ENCODE results near the gene NOD1.
"Not testable (repeated sequence)": the region's sequence is repeated elsewhere in the genome, so short reads cannot be mapped to it uniquely, and the experiment has no call there.

Gene NOD1

GRCh38 chr7:30448461-30449189 is 30.0 kb downstream of the NOD1 start:
- no peak for DNase-seq

GRCh38 chr7:30447466-30447865 is 31.1 kb downstream of the NOD1 start:
- DNase-seq, result no peak

GRCh38 chr7:30446266-30446665 is 32.3 kb downstream of the NOD1 start:
- DNase-seq, result no peak

DNA sequence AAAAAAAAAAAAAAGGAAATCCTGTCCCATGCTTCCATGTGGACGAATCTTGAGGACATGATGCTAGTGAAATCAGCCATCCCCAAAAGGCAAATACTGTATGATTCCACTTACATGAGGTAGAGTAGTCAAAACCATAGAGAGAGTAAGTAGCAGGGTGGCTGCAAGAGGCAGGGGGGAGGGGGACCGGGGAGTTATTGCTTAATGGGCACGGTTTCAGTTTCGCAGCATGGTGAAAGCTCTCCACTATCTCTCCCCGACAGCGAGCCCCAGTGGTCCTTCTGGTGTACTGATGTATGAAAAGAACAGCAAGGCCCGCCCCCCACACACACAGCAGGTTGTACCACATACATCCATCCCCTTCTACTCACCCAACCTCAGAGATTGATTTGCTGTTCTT is 32.8 kb downstream of the NOD1 start:
- DNase-seq, result peak; percentile 32

- no peak for DNase-seq
Measured at GRCh38 chr7:30437823-30438574, 40.6 kb downstream of the NOD1 start.

DNA sequence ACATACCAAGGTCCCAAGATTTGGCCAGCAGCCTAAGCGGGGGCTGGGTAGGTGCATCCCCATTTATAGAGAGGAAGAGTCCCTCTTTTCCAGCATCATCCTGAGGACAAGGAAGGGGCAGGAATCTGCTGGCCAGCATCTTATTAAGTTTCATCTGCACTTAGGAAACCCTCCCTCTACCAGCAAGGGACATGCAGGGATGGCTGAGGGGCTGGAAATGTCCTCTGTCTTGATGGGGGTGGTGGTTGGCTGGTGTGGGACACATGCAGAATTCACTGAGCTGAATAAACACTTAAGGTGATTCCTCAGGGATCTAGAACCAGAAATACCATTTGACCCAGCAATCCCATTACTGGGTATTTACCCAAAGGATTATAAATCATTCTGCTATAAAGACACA is 42.1 kb downstream of the NOD1 start:
- DNase-seq, result no peak

GRCh38 chr7:30436046-30436445 is 42.5 kb downstream of the NOD1 start:
- DNase-seq, result no peak

- no peak for DNase-seq
Measured at GRCh38 chr7:30434140-30434799, 44.3 kb downstream of the NOD1 start.

GRCh38 chr7:30433506-30433905 is 45.1 kb downstream of the NOD1 start:
- DNase-seq, result no peak

DNA sequence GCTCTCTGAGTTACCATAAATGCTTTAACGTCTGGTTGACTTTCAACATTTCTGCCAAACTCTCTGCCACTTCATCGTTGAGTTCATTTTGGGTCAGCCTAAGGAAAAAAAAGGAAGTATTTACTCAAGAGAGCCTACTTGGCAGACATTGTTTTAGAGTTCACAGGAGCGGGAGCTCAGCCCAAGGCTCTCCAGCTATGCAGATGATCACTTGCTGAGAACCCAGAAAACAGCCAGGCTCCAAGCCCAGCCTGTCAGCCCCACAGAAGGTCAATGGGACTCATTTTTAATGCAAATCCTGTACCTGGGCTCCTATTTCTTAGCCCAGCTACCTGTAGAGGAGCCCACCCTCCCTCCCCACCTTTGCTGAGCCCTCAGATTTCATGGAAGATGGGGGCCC is 45.5 kb downstream of the NOD1 start:
- peak; percentile 66 for DNase-seq

- DNase-seq, result peak; percentile 21
Measured at GRCh38 chr7:30430777-30431176, 47.8 kb downstream of the NOD1 start.

GRCh38 chr7:30430276-30430675 is 48.3 kb downstream of the NOD1 start:
- no peak for DNase-seq

- DNase-seq, result no peak
Measured at GRCh38 chr7:30429156-30429530, 49.4 kb downstream of the NOD1 start.

DNA sequence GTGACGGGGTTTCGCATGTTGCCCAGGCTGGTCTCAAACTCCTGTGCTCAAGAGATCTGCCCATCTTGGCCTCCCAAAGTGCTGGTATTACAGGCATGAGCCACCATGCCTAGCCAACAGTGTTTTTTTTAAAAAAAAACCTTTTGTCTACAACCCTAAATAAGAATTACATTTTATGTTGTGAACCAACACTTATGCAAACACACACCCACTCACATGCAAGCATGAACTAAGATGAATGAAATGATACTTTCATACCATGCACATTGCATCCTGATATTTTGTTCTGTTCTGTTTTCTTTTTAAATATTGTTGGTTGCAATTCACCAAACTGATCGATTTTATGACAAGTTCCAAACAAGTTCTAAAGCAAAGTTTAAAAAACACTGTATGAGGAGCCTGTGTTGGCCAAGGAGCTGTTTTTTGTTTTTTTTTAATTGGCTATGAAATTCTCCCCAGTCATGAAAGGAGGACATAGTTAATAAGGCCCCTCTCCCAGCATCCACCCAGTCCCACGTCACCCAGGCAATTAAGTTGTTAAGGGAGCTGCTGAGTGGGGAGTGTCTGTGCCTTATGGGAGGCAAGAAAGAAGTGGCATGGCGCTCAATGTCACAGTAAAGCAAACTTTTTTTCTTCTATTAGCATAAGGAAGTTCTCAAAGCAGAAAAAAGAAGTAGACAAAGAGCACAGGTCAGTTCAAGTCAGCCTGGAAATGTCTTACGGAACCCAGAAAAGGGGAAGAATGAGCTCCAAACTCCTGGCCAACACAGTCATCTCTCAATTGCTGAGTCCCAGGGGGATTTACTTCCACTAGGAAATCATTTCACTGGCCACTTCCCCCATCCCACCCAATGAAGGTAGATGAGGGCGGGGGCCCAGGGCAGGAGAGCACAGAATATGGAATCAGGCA is 50.1 kb downstream of the NOD1 start:
- no peak for DNase-seq

DNA sequence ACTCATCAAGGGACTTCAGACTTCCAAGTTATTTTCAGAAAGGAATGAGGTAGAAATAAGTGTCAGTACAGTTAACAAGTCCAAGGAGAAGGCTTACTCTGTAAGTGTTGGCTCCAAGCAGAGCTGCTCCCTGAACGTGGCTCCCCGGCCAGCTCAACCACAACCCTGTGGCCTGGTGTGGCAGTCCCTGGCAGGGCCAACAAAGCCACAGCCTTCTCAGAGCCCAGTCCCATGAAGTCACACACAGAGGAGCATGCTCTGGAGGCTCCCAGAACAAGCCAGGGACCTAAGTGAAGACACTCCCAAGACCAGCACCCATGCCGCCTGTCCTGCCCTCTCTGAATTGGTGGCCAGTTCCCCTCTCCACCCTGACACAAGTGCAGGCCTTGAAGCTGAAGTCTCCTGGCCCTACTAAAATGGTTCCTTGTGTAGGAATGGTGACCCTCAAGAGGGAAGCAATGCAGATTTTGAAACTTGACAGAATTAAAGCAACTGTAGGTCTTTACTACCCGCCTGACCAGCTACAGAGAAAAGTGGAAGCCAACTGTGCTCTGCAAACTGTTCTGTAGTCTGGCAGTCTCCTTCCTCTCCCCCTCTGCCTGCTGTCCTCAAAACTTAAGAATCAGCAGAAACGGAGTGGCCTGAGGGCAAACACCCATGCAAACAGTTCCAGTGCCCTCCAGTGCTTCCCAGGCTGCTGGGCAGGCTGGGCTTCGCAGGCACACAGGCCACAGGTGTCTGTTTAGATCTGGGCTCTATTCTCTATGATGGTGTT is 51.1 kb downstream of the NOD1 start:
- DNase-seq, result peak; percentile 18

GRCh38 chr7:30424506-30424905 is 54.1 kb downstream of the NOD1 start:
- no peak for DNase-seq

DNA sequence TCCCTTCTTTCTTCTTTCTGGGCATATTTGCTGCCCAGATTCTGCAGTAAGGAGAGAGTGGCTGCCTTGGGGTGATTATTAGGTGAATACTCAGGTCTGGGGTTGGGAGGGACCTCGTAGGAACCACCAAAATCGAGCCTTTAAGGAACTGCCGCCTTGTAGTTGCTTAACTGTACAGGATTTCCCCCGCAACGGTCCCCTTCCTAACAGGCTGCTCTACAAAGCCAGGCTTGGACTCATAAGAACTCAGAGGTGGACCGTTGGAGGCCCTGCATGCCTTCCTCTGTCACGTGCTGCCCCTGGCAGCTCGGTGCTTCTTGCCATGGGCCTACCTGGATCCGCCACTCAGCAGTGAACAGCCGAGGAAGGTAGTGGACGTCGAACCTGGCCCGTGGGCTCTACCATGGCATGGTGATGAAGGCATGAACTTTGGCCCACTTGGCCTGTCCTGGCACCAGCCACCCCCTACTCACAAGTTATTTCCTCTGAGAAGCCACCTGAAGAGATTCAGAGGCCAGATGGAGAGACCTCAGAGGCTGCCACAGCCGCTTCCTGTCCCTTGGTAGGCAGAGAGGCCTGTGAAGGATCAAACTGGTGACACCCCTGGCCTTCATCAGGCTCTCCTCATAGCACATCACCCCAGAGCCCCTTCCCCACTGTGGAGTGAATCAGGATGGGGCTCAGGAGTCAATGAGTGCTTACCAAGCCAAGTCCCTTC is 54.6 kb downstream of the NOD1 start:
- DNase-seq, result no peak

DNA sequence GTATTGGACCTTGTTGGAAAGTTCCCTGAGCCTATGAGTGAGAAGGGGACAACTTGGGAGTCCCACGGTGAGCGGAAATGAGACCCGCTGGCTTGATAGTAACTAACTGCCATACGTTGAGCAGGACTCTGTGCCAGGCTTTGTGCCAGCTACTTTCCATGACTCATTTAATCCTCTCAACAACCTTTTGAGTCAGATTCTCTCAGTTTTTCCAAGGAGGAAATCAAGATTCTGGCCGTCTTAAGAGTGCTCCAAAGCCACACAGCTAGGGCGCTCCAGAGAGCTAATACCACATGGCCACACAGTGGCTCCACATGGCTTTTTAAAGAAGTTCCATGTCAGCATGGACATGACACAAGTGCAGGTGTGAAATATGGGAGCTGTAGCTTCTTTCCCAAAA is 55.7 kb downstream of the NOD1 start:
- no peak for DNase-seq

- no peak for DNase-seq
Measured at GRCh38 chr7:30421647-30422196, 56.9 kb downstream of the NOD1 start.

DNA sequence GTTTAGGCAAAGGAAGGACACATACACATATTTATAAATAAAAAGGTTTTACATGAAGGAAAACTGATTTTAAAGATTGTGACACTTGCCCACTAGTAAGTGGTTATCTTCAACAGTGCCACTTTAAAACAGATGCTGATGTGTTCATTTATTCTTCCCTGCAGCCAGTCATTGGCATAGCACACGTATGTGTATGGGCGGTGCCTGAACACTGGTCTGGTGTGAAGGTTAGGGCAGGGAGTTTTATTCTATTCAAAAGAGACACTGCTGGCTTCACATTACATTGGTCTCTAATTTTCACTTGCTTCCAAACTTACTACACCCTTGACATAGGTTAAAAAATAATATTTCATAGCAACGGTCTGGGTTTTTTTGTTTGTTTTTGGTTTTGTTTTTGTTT is 57.9 kb downstream of the NOD1 start:
- DNase-seq, result no peak

DNA sequence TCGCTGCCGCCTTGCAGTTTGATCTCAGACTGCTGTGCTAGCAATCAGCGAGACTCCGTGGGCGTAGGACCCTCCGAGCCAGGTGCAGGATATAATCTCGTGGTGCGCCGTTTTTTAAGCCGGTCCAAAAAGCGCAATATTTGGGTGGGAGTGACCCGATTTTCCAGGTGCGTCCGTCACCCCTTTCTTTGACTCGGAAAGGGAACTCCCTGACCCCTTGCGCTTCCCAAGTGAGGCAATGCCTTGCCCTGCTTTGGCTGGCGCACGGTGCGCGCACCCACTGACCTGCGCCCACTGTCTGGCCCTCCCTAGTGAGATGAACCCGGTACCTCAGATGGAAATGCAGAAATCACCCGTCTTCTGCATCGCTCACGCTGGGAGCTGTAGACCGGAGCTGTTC is 58.5 kb downstream of the NOD1 start:
- DNase-seq, result not testable (repeated sequence)
